ENCODE results near the gene CCR7. TPM values are rescaled to one million over a fixed set of nuclear protein-coding genes. Genes with fewer than 3 reads are reported as not detected.

The CCR7 gene
- total and polyA plus RNA-seq, 2 of the 13 experiments (the other 11 are each of a cell fraction or from before 2014, with no cell fraction given): 0.04 to 0.53 TPM

DNA sequence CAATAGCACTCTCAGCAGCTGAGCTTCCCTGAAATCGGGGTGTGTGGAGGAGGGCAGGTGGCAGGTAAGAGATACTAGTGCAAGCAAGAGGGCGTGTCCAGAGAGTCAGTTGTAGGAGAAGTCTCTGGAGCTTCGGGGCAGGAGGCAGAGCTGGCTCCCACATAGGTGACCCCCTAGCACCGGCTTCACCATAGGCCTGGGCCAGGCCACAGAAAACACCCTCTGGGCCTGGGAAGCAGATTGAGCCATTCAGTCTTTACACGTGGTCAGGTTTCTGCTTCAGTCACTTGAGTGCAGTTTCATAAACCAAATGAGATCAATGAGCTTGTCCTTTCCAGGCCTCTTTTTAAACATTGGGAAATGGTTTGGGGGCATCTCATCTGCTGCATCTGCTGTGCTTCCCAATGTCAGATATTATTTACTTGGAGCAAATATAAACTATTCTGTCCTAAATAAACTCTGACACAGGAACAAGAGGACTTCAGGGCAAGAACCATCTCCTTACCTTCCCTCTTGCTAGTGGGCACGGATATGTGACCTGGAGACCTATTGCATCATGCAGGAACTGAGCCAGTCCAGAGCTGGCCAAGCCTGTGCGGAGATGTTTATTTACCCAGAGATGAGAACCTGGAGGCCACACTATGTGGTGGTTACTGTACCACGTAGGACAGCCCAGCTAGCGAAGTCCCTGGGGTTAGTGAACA lies 16.1 kb downstream of the CCR7 start (continued):
- TF ChIP-seq, protein P1, sequence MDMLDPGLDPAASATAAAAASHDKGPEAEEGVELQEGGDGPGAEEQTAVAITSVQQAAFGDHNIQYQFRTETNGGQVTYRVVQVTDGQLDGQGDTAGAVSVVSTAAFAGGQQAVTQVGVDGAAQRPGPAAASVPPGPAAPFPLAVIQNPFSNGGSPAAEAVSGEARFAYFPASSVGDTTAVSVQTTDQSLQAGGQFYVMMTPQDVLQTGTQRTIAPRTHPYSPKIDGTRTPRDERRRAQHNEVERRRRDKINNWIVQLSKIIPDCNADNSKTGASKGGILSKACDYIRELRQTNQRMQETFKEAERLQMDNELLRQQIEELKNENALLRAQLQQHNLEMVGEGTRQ (IDR thresholded peaks at IDR 0.05; ENCODE audit: low read depth, low read length): 0 out of 2 replicates have a peak, but pooled peaks have one; percentile 18
- TF ChIP-seq, protein P1 (CRISPR knock-in tag; IDR thresholded peaks at IDR 0.05; ENCODE audit: borderline replicate concordance): peak; percentile 60; the same call in 1 of the 2 replicates
- TF ChIP-seq FOXK2 (IDR thresholded peaks at IDR 0.05) (no peak), ZNF101 (CRISPR knock-in tag; IDR thresholded peaks at IDR 0.05; ENCODE audit: borderline replicate concordance, low read depth) (0 out of 2 replicates have a peak, but pooled peaks have one; percentile 92), MED8 (CRISPR knock-in tag; IDR thresholded peaks at IDR 0.05; ENCODE audit: insufficient replicate concordance) (no peak), JUN (CRISPR knock-in tag; IDR thresholded peaks at IDR 0.05) (peak; percentile 90), ZSCAN22 (CRISPR knock-in tag; IDR thresholded peaks at IDR 0.05) (no peak), FOXP1 (IDR thresholded peaks at IDR 0.05) (no peak), FOXP1 (CRISPR knock-in tag; IDR thresholded peaks at IDR 0.05) (peak; percentile 98), KLF13 (CRISPR knock-in tag; IDR thresholded peaks at IDR 0.05) (no peak), ZNF761 (CRISPR knock-in tag; conservative IDR thresholded peaks at IDR 0.05) (peak; percentile 82; the same call in 1 of the 2 replicates), TBX3 (IDR thresholded peaks at IDR 0.05; ENCODE audit: borderline replicate concordance) (peak; percentile 53; the same call in 1 of the 2 replicates)
- TF ChIP-seq, protein P2, sequence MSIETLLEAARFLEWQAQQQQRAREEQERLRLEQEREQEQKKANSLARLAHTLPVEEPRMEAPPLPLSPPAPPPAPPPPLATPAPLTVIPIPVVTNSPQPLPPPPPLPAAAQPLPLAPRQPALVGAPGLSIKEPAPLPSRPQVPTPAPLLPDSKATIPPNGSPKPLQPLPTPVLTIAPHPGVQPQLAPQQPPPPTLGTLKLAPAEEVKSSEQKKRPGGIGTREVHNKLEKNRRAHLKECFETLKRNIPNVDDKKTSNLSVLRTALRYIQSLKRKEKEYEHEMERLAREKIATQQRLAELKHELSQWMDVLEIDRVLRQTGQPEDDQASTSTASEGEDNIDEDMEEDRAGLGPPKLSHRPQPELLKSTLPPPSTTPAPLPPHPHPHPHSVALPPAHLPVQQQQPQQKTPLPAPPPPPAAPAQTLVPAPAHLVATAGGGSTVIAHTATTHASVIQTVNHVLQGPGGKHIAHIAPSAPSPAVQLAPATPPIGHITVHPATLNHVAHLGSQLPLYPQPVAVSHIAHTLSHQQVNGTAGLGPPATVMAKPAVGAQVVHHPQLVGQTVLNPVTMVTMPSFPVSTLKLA (IDR thresholded peaks at IDR 0.05): 0 out of 2 replicates have a peak, but pooled peaks have one; percentile 29
- TF ChIP-seq, protein P3, sequence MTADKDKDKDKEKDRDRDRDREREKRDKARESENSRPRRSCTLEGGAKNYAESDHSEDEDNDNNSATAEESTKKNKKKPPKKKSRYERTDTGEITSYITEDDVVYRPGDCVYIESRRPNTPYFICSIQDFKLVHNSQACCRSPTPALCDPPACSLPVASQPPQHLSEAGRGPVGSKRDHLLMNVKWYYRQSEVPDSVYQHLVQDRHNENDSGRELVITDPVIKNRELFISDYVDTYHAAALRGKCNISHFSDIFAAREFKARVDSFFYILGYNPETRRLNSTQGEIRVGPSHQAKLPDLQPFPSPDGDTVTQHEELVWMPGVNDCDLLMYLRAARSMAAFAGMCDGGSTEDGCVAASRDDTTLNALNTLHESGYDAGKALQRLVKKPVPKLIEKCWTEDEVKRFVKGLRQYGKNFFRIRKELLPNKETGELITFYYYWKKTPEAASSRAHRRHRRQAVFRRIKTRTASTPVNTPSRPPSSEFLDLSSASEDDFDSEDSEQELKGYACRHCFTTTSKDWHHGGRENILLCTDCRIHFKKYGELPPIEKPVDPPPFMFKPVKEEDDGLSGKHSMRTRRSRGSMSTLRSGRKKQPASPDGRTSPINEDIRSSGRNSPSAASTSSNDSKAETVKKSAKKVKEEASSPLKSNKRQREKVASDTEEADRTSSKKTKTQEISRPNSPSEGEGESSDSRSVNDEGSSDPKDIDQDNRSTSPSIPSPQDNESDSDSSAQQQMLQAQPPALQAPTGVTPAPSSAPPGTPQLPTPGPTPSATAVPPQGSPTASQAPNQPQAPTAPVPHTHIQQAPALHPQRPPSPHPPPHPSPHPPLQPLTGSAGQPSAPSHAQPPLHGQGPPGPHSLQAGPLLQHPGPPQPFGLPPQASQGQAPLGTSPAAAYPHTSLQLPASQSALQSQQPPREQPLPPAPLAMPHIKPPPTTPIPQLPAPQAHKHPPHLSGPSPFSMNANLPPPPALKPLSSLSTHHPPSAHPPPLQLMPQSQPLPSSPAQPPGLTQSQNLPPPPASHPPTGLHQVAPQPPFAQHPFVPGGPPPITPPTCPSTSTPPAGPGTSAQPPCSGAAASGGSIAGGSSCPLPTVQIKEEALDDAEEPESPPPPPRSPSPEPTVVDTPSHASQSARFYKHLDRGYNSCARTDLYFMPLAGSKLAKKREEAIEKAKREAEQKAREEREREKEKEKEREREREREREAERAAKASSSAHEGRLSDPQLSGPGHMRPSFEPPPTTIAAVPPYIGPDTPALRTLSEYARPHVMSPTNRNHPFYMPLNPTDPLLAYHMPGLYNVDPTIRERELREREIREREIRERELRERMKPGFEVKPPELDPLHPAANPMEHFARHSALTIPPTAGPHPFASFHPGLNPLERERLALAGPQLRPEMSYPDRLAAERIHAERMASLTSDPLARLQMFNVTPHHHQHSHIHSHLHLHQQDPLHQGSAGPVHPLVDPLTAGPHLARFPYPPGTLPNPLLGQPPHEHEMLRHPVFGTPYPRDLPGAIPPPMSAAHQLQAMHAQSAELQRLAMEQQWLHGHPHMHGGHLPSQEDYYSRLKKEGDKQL (CRISPR knock-in tag; IDR thresholded peaks at IDR 0.05; ENCODE audit: low read depth): peak; percentile 93
